Stomach (tissue), 4 donors: ENCODE results near the gene ITPR1.

ENCODE experiments used
- POLR2A ChIP-seq, 4 donors: fragments of 450-650 bp; IDR thresholded peaks; one replicate each; pipeline ENCODE4 v1.6.1; 2016; ENCODE audit warnings: antibody characterized with exemption in 4 of 4, control low read depth in 2 of 4, mild to moderate bottlenecking in 1 of 4, moderate library complexity in 1 of 4
- TF ChIP-seq, protein P1 (sequence below), 7 experiments: fragments of 450-650 bp in 4 of 7; fragments of 200-600 bp in 3 of 7; sonication (generic) in 3 of 7; IDR thresholded peaks; one replicate each; pipeline ENCODE4 v1.5.1; 2016 to 2019; ENCODE audit warnings: antibody characterized with exemption in 7 of 7, control low read depth in 2 of 7, mild to moderate bottlenecking in 1 of 7

DNA sequence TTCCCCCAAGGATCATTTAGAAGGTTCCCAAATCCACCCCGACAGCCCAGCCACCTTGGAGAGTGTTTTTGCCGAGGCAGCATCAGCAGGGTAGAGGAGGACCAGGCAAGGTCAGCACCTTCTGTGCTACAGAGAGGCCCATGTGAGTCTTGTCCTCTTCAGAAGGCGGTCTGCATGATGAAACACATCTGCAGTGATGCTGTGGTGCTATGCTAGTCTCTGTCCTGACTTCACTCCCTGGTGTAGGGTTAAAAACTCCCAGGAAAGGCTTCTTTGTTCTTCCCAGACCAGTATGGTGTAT is 87.9 kb downstream of the ITPR1 start:
- TF ChIP-seq, protein P1, sequence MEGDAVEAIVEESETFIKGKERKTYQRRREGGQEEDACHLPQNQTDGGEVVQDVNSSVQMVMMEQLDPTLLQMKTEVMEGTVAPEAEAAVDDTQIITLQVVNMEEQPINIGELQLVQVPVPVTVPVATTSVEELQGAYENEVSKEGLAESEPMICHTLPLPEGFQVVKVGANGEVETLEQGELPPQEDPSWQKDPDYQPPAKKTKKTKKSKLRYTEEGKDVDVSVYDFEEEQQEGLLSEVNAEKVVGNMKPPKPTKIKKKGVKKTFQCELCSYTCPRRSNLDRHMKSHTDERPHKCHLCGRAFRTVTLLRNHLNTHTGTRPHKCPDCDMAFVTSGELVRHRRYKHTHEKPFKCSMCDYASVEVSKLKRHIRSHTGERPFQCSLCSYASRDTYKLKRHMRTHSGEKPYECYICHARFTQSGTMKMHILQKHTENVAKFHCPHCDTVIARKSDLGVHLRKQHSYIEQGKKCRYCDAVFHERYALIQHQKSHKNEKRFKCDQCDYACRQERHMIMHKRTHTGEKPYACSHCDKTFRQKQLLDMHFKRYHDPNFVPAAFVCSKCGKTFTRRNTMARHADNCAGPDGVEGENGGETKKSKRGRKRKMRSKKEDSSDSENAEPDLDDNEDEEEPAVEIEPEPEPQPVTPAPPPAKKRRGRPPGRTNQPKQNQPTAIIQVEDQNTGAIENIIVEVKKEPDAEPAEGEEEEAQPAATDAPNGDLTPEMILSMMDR (IDR thresholded peaks at IDR 0.05), result no peak
- TF ChIP-seq POLR2A (IDR thresholded peaks at IDR 0.05), result no peak
